Coronary artery (tissue), 2 donors: ENCODE measurements around the gene LDLRAD4.

ENCODE experiments used
- DNase-seq: peaks from one replicate; pipeline ENCODE4 v3.0.0-alpha.2; 2017; ENCODE audit warnings: low spot score
- H3K27ac ChIP-seq, 2 donors: fragments of 200-600 bp; sonication (generic); one replicate each; pipeline ENCODE4 v1.5.1; 2016 to 2019
- H3K4me3 ChIP-seq: fragments of 200-600 bp; sonication (generic); 2 replicates; pipeline ENCODE4 v1.5.1; 2016; ENCODE audit warnings: mild to moderate bottlenecking, moderate library complexity
- TF ChIP-seq, protein P1 (sequence below): fragments of 200-600 bp; sonication (generic); IDR thresholded peaks from one replicate; pipeline ENCODE4 v1.5.1; 2019; ENCODE audit warnings: antibody characterized with exemption

Gene LDLRAD4

DNA sequence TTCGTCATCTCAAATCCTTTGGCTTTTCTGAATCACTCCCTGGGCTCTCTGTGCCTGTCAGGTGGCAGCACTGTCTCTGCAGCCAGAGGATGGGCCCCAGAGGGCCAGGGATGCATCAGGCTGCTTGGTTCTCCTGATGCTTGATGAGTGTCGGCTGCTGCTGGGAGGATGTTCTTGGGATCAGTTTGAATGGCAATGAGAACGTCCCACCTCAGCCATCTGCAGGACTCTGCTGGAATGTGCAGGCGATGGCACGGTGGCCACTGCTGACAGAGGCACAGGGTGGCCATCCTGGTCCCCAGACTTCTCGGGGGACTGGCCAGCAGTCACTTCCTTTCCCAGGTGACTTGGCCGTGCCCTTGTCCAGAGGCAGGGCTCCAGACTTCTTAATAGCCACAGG is 361.8 kb downstream of the LDLRAD4 start:
- H3K4me3 ChIP-seq, result no peak overlapping the region
- H3K27ac ChIP-seq, result no peak overlapping the region
- TF ChIP-seq, protein P1, sequence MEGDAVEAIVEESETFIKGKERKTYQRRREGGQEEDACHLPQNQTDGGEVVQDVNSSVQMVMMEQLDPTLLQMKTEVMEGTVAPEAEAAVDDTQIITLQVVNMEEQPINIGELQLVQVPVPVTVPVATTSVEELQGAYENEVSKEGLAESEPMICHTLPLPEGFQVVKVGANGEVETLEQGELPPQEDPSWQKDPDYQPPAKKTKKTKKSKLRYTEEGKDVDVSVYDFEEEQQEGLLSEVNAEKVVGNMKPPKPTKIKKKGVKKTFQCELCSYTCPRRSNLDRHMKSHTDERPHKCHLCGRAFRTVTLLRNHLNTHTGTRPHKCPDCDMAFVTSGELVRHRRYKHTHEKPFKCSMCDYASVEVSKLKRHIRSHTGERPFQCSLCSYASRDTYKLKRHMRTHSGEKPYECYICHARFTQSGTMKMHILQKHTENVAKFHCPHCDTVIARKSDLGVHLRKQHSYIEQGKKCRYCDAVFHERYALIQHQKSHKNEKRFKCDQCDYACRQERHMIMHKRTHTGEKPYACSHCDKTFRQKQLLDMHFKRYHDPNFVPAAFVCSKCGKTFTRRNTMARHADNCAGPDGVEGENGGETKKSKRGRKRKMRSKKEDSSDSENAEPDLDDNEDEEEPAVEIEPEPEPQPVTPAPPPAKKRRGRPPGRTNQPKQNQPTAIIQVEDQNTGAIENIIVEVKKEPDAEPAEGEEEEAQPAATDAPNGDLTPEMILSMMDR, result no peak
- peak; percentile 71 for DNase-seq

- no peak overlapping the region for H3K27ac ChIP-seq
- no peak overlapping the region for H3K4me3 ChIP-seq
- no peak for DNase-seq
- TF ChIP-seq, protein P1, result no peak
Observed at GRCh38 chr18:13580991-13581390, 362.4 kb downstream of the LDLRAD4 start.

DNA sequence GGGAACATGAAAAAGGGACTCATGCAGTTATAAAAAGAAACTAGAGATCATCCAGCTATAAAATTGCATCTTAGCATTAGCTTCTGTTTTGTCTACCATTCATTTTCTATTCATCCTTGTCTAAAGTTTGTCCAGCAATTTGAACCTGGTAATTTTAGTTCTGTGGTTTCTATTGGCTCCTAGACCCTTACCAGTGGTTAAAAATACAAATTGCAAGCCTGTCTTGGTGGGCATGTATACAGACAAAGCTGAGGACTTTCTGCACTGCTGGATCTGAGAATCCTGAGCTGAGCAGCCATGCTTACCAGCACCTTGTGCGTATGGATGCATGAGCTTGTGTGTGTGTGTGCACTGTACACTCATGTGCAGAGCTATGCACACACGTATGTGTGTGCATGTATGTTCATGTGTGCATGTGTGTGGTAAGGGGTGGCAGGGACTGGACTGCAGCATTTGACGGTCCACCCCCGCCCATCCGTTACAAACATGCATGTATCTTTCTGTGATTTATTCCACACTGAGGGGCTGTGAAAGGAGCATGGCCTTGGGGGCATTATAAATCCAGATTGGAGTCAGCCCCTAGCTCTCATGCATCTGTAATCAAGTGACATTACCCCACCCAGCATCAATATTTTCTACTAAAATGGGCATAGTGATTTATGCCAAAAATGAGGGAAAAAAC is 363.1 kb downstream of the LDLRAD4 start:
- DNase-seq, result no peak
- no peak overlapping the region for H3K4me3 ChIP-seq
- H3K27ac ChIP-seq, result no peak overlapping the region
- TF ChIP-seq, protein P1, result no peak

GRCh38 chr18:13582178-13582670 is 363.7 kb downstream of the LDLRAD4 start:
- TF ChIP-seq, protein P1, result no peak
- DNase-seq, result no peak
- no peak overlapping the region for H3K27ac ChIP-seq
- H3K4me3 ChIP-seq, result no peak overlapping the region

DNA sequence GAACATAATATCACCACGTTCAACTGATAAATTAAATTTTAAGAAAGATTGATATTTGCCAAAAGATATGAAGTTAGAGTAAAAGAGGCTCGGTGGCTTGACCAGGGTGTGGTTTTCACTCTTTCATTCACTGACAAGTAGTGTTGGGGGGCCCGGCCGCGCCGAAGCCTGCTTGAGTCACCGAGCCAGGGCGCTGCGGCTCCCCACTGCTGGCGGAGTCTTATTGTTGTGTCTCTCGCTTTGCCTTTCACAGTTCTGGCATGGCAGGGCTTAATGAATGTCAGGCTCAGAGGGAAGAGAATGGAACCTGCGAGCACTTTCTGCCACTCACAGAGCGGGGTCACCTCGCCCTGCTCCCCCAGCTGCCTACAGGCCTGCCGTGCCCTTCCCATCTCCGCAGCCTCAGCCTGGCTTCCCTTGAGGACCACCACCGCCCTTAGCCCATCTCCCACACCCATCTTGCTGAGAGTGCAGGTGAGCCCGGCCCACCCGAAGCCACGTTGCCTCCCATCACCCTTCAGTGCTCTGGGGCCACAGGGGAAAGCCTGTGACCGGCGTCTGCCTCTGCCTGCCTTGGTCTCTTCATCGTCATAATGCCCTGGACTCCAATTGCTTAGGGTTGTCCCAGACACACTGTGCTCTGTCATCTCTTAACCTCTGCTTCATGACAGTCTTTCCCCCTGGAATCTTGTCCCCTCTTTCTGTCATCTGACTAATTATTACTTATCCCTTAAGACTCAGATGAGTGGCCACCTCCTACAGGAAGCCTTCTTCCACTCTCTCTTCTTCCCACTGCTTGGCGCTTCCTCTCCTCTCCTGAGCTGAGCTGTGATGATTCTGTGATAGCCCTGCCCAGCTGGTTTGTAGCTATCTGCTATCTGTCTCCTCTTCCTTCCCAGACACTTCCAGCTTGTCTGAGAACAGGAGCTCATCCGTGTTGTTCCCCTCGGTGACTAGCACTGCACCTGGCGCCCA is 365.3 kb downstream of the LDLRAD4 start:
- no peak for DNase-seq
- no peak overlapping the region for H3K27ac ChIP-seq
- TF ChIP-seq, protein P1, result no peak
- H3K4me3 ChIP-seq, result no peak overlapping the region

- no peak for DNase-seq
- Histone ChIP-seq H3K27ac (no peak overlapping the region), H3K4me3 (no peak overlapping the region)
- TF ChIP-seq, protein P1, result no peak
Observed at GRCh38 chr18:13584825-13585224, 366.3 kb downstream of the LDLRAD4 start.
